IMR-90 (cell line): ENCODE data around the gene TARDBP. TPM values are rescaled to one million over a fixed set of nuclear protein-coding genes. Genes with fewer than 3 reads are reported as not detected.

Experiments used
- ATAC-seq: fragments of 200-7000 bp; cut with Tn5 transposase; 2 replicates; pipeline ENCODE4 v1.9.1; 2020; ENCODE audit warnings: low read depth, mild to moderate bottlenecking, moderate library complexity
- BruUV-seq: library from RNA; stranded (reverse); fragments of 400-500 nt; replicated peaks from 2 replicates; lab custom pipeline; 2021; lab: Mats Ljungman, UMichigan
- CTCF ChIA-PET: fragments of 300-600 bp; formaldehyde crosslinking; extraction: SDS; loops from one replicate; lab custom pipeline; 2021; ENCODE audit warnings: antibody characterized with exemption; lab: Yijun Ruan, JAX
- POLR2A ChIA-PET: fragments of 300-600 bp; sonication (Branson Sonifier 250); formaldehyde crosslinking; loops from one replicate; lab custom pipeline; 2022; ENCODE audit warnings: antibody characterized with exemption; ENCODE audit not compliant: unreplicated experiment; lab: Charles Lee
- DNase-seq: peaks from one replicate; pipeline ENCODE4 v3.0.0; 2013
- H2AFZ ChIP-seq: replicated peaks from 2 replicates; pipeline ENCODE3; 2013; ENCODE audit warnings: low read length, mild to moderate bottlenecking; ENCODE audit not compliant: poor library complexity
- H2AK5ac ChIP-seq: 2 replicates; pipeline ENCODE4 v1.6.1; 2013; ENCODE audit warnings: low read depth, low read length, inconsistent platforms
- H2AK9ac ChIP-seq: replicated peaks from 2 replicates; pipeline ENCODE3; 2013; ENCODE audit warnings: mild to moderate bottlenecking, low read depth, low read length, moderate library complexity; ENCODE audit not compliant: poor library complexity
- H2BK120ac ChIP-seq: 2 replicates; pipeline ENCODE4 v1.6.1; 2013; ENCODE audit warnings: low read depth, low read length, inconsistent platforms
- H2BK15ac ChIP-seq: 3 replicates; pipeline ENCODE4 v1.6.1; 2013; ENCODE audit warnings: low read depth, low read length, inconsistent platforms
- H2BK20ac ChIP-seq: 2 replicates; pipeline ENCODE4 v1.6.1; 2013; ENCODE audit warnings: low read depth, mild to moderate bottlenecking, inconsistent platforms, low read length, moderate library complexity
- H2BK5ac ChIP-seq: 2 replicates; pipeline ENCODE4 v1.6.1; 2013; ENCODE audit warnings: mild to moderate bottlenecking, low read depth, low read length, inconsistent platforms; ENCODE audit not compliant: poor library complexity, severe bottlenecking
- H3K14ac ChIP-seq: replicated peaks from 2 replicates; pipeline ENCODE4 v1.6.1; 2013; ENCODE audit warnings: low read depth, low read length, inconsistent platforms
- H3K18ac ChIP-seq: 2 replicates; pipeline ENCODE4 v1.6.1; 2013; ENCODE audit warnings: low read depth, low read length, control low read depth
- H3K23ac ChIP-seq: 2 replicates; pipeline ENCODE4 v1.6.1; 2013; ENCODE audit warnings: low read depth, low read length, inconsistent platforms
- H3K27ac ChIP-seq: 2 replicates; pipeline ENCODE4 v1.5.1; 2013; ENCODE audit warnings: mild to moderate bottlenecking, control low read depth, low read length; ENCODE audit not compliant: insufficient read depth
- H3K27me3 ChIP-seq: 2 replicates; pipeline ENCODE4 v1.6.1; 2013; ENCODE audit warnings: low read length; ENCODE audit not compliant: control insufficient read depth, insufficient read depth
- H3K36me3 ChIP-seq: 2 replicates; pipeline ENCODE4 v1.6.1; 2013; ENCODE audit warnings: low read length, mixed read lengths; ENCODE audit not compliant: control insufficient read depth, insufficient read depth
- H3K4ac ChIP-seq: 2 replicates; pipeline ENCODE4 v1.6.1; 2013; ENCODE audit warnings: low read depth, low read length, inconsistent platforms
- H3K4me1 ChIP-seq: 2 replicates; pipeline ENCODE4 v1.6.1; 2013; ENCODE audit warnings: low read length, mixed read lengths; ENCODE audit not compliant: control insufficient read depth, insufficient read depth
- H3K4me2 ChIP-seq: 2 replicates; pipeline ENCODE4 v1.6.1; 2013; ENCODE audit warnings: low read depth, mild to moderate bottlenecking, control low read depth, low read length, moderate library complexity
- H3K4me3 ChIP-seq: 2 replicates; pipeline ENCODE4 v1.5.1; 2013; ENCODE audit warnings: low read depth, mild to moderate bottlenecking, control low read depth, low read length, moderate library complexity; ENCODE audit not compliant: insufficient read depth
- H3K56ac ChIP-seq: 2 replicates; pipeline ENCODE4 v1.6.1; 2013; ENCODE audit warnings: low read length, inconsistent platforms; ENCODE audit not compliant: insufficient read depth; ENCODE audit errors: extremely low read depth
- H3K79me1 ChIP-seq, 2 experiments: 2 replicates each; pipeline ENCODE4 v1.6.1; 2013; ENCODE audit warnings: low read length in 2 of 2, inconsistent platforms in 1 of 2, low read depth in 1 of 2
- H3K9ac ChIP-seq: 2 replicates; pipeline ENCODE4 v1.6.1; 2013; ENCODE audit warnings: low read depth, low read length, control low read depth
- H3K9me1 ChIP-seq: 2 replicates; pipeline ENCODE4 v1.6.1; 2013; ENCODE audit warnings: low read length, inconsistent platforms; ENCODE audit not compliant: insufficient read depth
- H3K9me3 ChIP-seq: 2 replicates; pipeline ENCODE4 v1.6.1; 2013; ENCODE audit warnings: low read length; ENCODE audit not compliant: control insufficient read depth, insufficient read depth
- H4K20me1 ChIP-seq: 2 replicates; pipeline ENCODE4 v1.6.1; 2013; ENCODE audit warnings: low read length, inconsistent platforms; ENCODE audit not compliant: insufficient read depth
- H4K5ac ChIP-seq: 2 replicates; pipeline ENCODE4 v1.6.1; 2013; ENCODE audit warnings: mild to moderate bottlenecking, low read depth, low read length, control low read depth
- H4K8ac ChIP-seq, 2 experiments: 2 replicates each; pipeline ENCODE4 v1.6.1; 2013; ENCODE audit warnings: low read depth in 2 of 2, low read length in 2 of 2, control low read depth in 1 of 2, inconsistent platforms in 1 of 2
- H4K91ac ChIP-seq: 2 replicates; pipeline ENCODE4 v1.6.1; 2013; ENCODE audit warnings: low read depth, low read length, inconsistent platforms; ENCODE audit not compliant: insufficient read depth
- CEBPB ChIP-seq: IDR thresholded peaks from 2 replicates; pipeline ENCODE4 v1.6.1; 2012; ENCODE audit warnings: low read depth, low read length, improper control_type of control experiment
- ELK1 ChIP-seq: fragments of 150-350 bp; IDR thresholded peaks from 2 replicates; pipeline ENCODE4 v1.6.1; 2016; ENCODE audit warnings: low read depth, mild to moderate bottlenecking, low read length, moderate library complexity, borderline replicate concordance
- MAFK ChIP-seq: IDR thresholded peaks from 2 replicates; pipeline ENCODE4 v1.6.1; 2012; ENCODE audit warnings: low read depth, low read length, improper control_type of control experiment
- POLR2A ChIP-seq: IDR thresholded peaks from 2 replicates; pipeline ENCODE4 v1.6.1; 2012; ENCODE audit warnings: mild to moderate bottlenecking, low read depth, low read length
- RCOR1 ChIP-seq: IDR thresholded peaks from 2 replicates; pipeline ENCODE4 v1.6.1; 2012; ENCODE audit warnings: mild to moderate bottlenecking, low read length, improper control_type of control experiment; ENCODE audit not compliant: insufficient replicate concordance
- RFX5 ChIP-seq: IDR thresholded peaks from 2 replicates; pipeline ENCODE4 v1.8.0; 2012; ENCODE audit warnings: low read depth, mild to moderate bottlenecking, low read length, moderate library complexity
- SMC3 ChIP-seq: fragments of 150-350 bp; IDR thresholded peaks from 2 replicates; pipeline ENCODE4 v1.6.1; 2016; ENCODE audit warnings: low read depth, mild to moderate bottlenecking, antibody characterized with exemption, low read length, moderate library complexity
- WGBS, 2 experiments: methylation state at CpG; one replicate each; pipeline versions ENCODE4 v1.1.5 to v1.1.7; 2013; ENCODE audit warnings: missing lambda C conversion rate in 2 of 2; ENCODE audit not compliant: insufficient read length in 1 of 2; ENCODE audit errors: extremely low coverage in 2 of 2; 5-methylcytosine and 5-hydroxymethylcytosine counted together
- dilution Hi-C: fragments of 300-500 bp; cut with HindIII; formaldehyde crosslinking; loops from one replicate; pipeline ENCODE4 v1.14.3; 2018; ENCODE audit warnings: low sequenced_read_pairs; ENCODE audit not compliant: unreplicated experiment
- in situ Hi-C: fragments of 300-500 bp; cut with MboI; formaldehyde crosslinking; loops from 3 replicates; pipeline ENCODE4 v1.14.3; 2019; ENCODE audit warnings: low sequenced_read_pairs, inconsistent platforms, mixed read lengths
- intact Hi-C: fragments of 100-400 bp; cut with micrococcal nuclease; formaldehyde crosslinking; loops from 2 replicates; pipeline ENCODE4 v1.10.0; 2022
- polyA plus RNA-seq, 3 experiments: library from polyadenylated mRNA; depleted of rRNA; stranded (reverse); fragments of >200 nt; gene quantifications; 2 replicates each; pipeline ENCODE4 v1.2.3, GENCODE V29; 2012; ENCODE audit warnings: low replicate concordance in 1 of 3
- total RNA-seq: library from RNA; depleted of rRNA; stranded (reverse); fragments of >200 nt; gene quantifications from 2 replicates; pipeline ENCODE4 v1.2.3, GENCODE V29; 2012

Gene TARDBP
- total and polyA plus RNA-seq, 2 of the 4 experiments (the other 2 are of a cell fraction): 36.7 to 161 TPM

GRCh38 chr1:11042065-11042464 lies 29.6 kb downstream of the TARDBP start:
- no peaks in the 10 kb centered on the region for H3K36me3 ChIP-seq
- H2BK5ac ChIP-seq: peak overlapping the region; percentile 11
- no peak overlapping the region for H3K4ac ChIP-seq
- no peak overlapping the region for H3K14ac ChIP-seq
- BruUV-seq: no TSS peak
- ATAC-seq (no peak), DNase-seq (no peak)
- no peak overlapping the region for H4K91ac ChIP-seq
- no peak overlapping the region for H2BK20ac ChIP-seq
- no peaks in the 10 kb centered on the region for H3K79me1 ChIP-seq
- dilution Hi-C loops (no loop called here), intact Hi-C loops (no loop called here), in situ Hi-C loops (no loop called here)
- H3K9me1 ChIP-seq: no peaks in the 10 kb centered on the region
- H2BK120ac ChIP-seq: no peak overlapping the region
- TF ChIP-seq RFX5 (no peak), SMC3 (no peak), CEBPB (no peak), ELK1 (no peak), MAFK (no peak), POLR2A (no peak), RCOR1 (no peak)
- no peaks in the 10 kb centered on the region for H4K20me1 ChIP-seq
- H4K5ac ChIP-seq: no peak overlapping the region
- no peak overlapping the region for H2AK9ac ChIP-seq
- H3K23ac ChIP-seq: no peak overlapping the region
- no peak overlapping the region for H3K4me2 ChIP-seq
- H2BK15ac ChIP-seq: no peak overlapping the region
- no peak overlapping the region for H2AFZ ChIP-seq
- H3K27ac ChIP-seq: no peak overlapping the region
- no peak overlapping the region for H3K18ac ChIP-seq
- H3K9ac ChIP-seq: no peak overlapping the region
- no peak overlapping the region for H3K4me3 ChIP-seq
- H3K56ac ChIP-seq: no peak overlapping the region
- H3K4me1 ChIP-seq: no peaks in the 10 kb centered on the region
- CTCF ChIA-PET: no interaction called here
- no peak overlapping the region for H2AK5ac ChIP-seq
- H4K8ac ChIP-seq: no peak overlapping the region
- POLR2A ChIA-PET: no interaction called here
- peaks cover 6% of the 10 kb centered on the region for H3K27me3 ChIP-seq
- H3K9me3 ChIP-seq: no peaks in the 10 kb centered on the region
- WGBS, 2 experiments: 36% methylated on average over 3 of the region's 3 CpGs; no CpG with 5 or more reads in 1 of the 2 experiments
